Measurements from ENCODE around the gene HYAL1.

The HYAL1 gene

DNA sequence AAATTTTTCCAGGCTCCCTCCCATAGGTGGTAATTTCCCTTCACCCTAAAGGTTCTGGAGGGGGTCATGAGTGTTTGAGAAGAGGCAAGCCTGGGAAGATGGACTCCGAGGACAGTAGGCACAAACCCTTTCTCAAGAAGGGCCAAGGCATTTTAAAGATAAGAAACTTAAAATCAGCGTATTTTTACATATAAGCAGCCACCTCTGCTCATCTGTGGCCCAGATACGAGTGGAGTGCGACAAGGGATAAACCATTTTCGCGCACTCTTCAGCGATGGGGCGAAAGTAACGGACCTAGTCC lies 36.7 kb upstream of the HYAL1 start:
- Mint-ChIP-seq H3K4me1 (peaks cover 34% of the 10 kb centered on the region), H3K27ac (peak overlapping the region; percentile 99), H3K4me3 (peak overlapping the region; percentile 97)

GRCh38 chr3:50339485-50340146 lies 36.2 kb upstream of the HYAL1 start:
- ATAC-seq (ENCODE audit: low read depth), result no peak

More for the DNA sequence above, 36.7 kb upstream of the HYAL1 start:
- Mint-ChIP-seq H3K36me3 (peaks cover 6% of the 10 kb centered on the region), H3K27me3 (no peaks in the 10 kb centered on the region), H3K9me3 (no peaks in the 10 kb centered on the region)
- DNase-seq (ENCODE audit: low spot score in 2 of 2) (no peak), ATAC-seq (ENCODE audit: low read depth) (no peak)

DNA sequence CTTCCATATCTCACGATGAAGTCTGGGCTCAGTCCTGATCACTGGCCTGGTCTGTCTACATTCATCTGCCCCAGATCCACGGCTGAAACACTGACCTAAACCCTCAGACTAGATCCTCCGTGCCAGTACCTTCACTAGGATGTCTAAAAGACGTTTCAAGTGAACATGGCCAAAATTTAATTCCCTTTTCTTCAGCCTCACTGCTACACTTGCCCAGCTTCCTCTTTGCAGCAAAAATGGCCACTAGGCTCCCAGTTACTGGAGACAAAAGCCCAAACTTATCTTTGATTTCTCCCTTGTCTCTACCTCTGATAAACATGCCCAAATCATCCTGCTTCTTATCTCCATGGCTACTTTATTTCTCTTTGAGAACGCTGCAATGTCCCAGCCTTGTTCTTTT lies 35.6 kb upstream of the HYAL1 start:
- peak overlapping the region; percentile 99 for H3K27ac Mint-ChIP-seq
- ATAC-seq (ENCODE audit: low read depth), result no peak
- no peak for DNase-seq (ENCODE audit: low spot score in 2 of 2)
- peaks cover 37% of the 10 kb centered on the region for H3K4me1 Mint-ChIP-seq
- no peaks in the 10 kb centered on the region for H3K27me3 Mint-ChIP-seq
- H3K36me3 Mint-ChIP-seq, result peaks cover 8% of the 10 kb centered on the region
- no peaks in the 10 kb centered on the region for H3K9me3 Mint-ChIP-seq
- H3K4me3 Mint-ChIP-seq, result peak overlapping the region; percentile 97

More at GRCh38 chr3:50339485-50340146, 36.2 kb upstream of the HYAL1 start:
- Mint-ChIP-seq H3K9me3 (no peaks in the 10 kb centered on the region), H3K36me3 (peaks cover 6% of the 10 kb centered on the region), H3K27ac (peak overlapping the region; percentile 99), H3K4me3 (peak overlapping the region; percentile 97), H3K4me1 (peaks cover 34% of the 10 kb centered on the region), H3K27me3 (no peaks in the 10 kb centered on the region)
- no peak for DNase-seq (ENCODE audit: low spot score in 2 of 2)

DNA sequence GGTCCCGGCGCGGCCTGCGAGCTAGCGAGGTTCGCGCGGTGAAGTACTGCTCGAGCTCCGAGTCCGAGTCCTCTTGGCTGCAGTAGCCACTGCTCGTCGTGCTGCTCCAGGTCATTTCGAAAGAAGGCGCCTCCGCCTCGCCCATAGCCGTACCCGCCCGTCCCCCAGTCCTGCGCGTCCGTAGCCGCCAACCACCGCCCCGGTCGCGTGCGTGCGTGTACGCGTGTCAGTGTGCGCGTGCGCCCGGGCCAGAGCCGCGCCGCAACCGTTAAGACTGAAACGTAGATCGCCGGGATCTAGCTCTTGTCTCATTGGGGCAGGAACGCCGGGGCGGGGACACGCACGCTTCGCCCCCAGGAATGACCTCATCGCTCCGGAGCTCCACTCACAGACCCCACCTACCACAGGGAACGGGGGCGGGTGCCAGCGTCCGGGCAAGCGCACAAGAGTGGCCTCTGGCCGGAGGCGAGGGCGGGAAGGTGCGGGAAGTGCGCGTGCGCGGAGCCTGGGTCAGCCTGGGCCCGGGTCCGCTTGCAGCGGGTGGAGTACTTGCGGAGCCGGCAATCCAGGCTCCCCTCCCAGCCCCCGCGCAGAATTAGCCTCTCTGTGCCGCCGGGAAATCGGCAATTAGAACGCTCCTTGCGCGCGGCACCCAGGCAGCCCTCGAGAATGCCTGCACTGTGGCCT lies 33.9 kb upstream of the HYAL1 start:
- Mint-ChIP-seq H3K27me3 (no peaks in the 10 kb centered on the region), H3K4me1 (peaks cover 30% of the 10 kb centered on the region)

DNA sequence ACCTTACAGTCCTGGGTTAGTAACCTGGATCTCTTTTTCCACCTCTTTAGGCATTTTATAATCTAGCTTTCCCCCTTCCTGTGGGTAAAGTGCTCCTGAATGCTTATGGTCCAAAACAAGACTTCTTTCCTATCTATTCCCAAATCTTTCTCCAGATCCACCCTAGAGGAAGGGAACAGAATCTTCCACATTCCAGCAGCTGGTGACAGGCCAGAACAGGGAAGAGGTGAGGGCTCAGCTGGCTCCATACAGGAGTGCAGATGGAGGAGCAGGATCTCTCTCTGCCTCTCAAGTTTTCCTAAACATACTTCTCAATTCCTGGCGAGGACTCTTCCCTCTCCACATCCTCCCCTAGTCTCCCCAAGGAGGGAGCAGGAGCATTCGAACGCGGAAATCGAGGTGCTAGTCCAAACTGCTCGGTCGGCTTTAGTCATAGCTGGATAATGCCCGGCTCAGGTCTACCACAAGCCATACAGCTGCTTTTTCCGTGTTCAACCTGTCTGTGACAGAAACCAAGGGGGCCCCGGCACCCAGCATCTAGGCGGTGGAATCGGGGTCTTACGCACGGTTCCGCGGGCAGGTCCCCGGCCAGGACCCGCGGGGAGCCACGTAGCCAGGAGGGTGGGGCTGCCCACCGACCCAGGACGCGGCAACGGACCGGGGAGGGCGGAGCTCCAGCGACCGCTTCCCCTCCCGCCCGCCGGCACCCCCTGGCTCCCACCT lies 33.2 kb upstream of the HYAL1 start:
- no peak for DNase-seq (ENCODE audit: low spot score in 2 of 2)
- peak overlapping the region; percentile 97 for H3K4me3 Mint-ChIP-seq
- H3K36me3 Mint-ChIP-seq, result peaks cover 8% of the 10 kb centered on the region
- ATAC-seq (ENCODE audit: low read depth), result peak; percentile 36
- H3K27ac Mint-ChIP-seq, result peak overlapping the region; percentile 99
- no peaks in the 10 kb centered on the region for H3K9me3 Mint-ChIP-seq
- no peaks in the 10 kb centered on the region for H3K27me3 Mint-ChIP-seq
- H3K4me1 Mint-ChIP-seq, result peaks cover 30% of the 10 kb centered on the region

More for the DNA sequence above, 33.9 kb upstream of the HYAL1 start:
- ATAC-seq (ENCODE audit: low read depth) (peak; percentile 77), DNase-seq (ENCODE audit: low spot score in 2 of 2) (peak; percentile 81 to 90)
- Mint-ChIP-seq H3K36me3 (peaks cover 8% of the 10 kb centered on the region), H3K4me3 (peak overlapping the region; percentile 97), H3K27ac (peak overlapping the region; percentile 99), H3K9me3 (no peaks in the 10 kb centered on the region)

- peak overlapping the region; percentile 21 for H3K4me3 Mint-ChIP-seq
- H3K4me1 Mint-ChIP-seq, result peaks cover 20% of the 10 kb centered on the region
- ATAC-seq (ENCODE audit: low read depth), result no peak
- no peak overlapping the region for H3K27ac Mint-ChIP-seq
- no peaks in the 10 kb centered on the region for H3K9me3 Mint-ChIP-seq
- peaks cover 17% of the 10 kb centered on the region for H3K36me3 Mint-ChIP-seq
- no peaks in the 10 kb centered on the region for H3K27me3 Mint-ChIP-seq
- DNase-seq (ENCODE audit: low spot score in 2 of 2), result no peak
Measured at GRCh38 chr3:50334339-50335075, 31.1 kb upstream of the HYAL1 start.

DNA sequence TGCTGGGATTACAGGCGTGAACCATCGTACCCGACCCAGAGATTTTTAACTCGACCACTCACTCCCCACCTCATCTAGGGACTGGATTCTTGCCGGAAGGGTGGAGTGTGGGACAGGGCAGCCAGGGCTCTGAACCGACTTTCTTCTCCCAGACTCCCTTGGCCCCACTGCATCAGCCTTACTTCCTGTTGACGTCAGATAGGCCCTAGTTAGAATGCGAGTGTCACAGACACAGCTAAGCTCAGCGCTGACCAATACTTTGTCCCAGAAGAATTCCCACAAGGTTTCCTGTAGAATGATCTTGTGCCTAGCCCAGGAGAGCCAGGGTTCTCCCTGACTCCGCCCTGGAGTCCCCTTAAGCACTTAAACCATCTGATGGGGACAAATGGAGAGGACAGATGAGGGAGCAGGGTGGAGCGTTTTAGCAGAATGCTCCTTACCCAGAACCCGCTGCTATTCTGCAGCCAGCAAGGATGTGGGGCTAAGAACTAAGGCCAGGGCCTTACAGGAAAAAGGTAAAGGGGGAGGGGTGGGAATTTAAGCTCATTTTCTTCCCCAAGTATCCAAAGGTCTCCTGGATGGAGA lies 30.5 kb upstream of the HYAL1 start:
- H3K9me3 Mint-ChIP-seq, result no peaks in the 10 kb centered on the region
- ATAC-seq (ENCODE audit: low read depth) (no peak), DNase-seq (ENCODE audit: low spot score in 2 of 2) (no peak)
- H3K4me1 Mint-ChIP-seq, result peaks cover 16% of the 10 kb centered on the region
- peak overlapping the region; percentile 31 for H3K27ac Mint-ChIP-seq
- H3K36me3 Mint-ChIP-seq, result peaks cover 15% of the 10 kb centered on the region
- no peaks in the 10 kb centered on the region for H3K27me3 Mint-ChIP-seq
- H3K4me3 Mint-ChIP-seq, result no peak overlapping the region

DNA sequence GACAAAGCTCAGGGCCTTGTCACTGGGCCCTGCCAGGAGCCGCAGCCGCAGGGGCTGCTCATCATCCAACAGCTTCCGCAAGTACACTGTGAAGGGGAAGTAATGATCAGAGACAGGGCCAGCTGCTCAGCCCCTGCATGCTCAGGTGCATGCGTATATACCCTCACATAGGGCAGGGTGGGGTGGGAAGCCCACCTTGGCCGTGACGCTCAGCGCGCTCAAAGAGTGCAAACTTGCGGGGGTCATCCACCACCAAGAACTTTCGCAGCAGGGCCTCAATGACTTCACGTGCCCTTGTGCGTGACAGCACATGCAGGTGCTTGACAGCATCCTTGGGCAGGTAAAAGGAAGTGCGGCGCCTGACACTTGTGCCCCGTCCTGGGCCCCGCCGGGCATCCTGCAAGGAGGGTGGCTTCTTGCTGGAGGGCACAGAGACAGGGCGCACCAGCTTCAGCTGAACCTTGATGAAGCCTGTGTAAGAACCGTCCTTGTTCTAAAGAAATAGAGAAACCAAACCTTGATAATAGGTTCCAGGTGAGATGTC lies 28.1 kb upstream of the HYAL1 start:
- Mint-ChIP-seq H3K27me3 (no peaks in the 10 kb centered on the region), H3K9me3 (no peaks in the 10 kb centered on the region), H3K36me3 (peaks cover 11% of the 10 kb centered on the region), H3K27ac (no peak overlapping the region), H3K4me3 (no peak overlapping the region), H3K4me1 (peaks cover 13% of the 10 kb centered on the region)
- ATAC-seq (ENCODE audit: low read depth), result no peak
- DNase-seq (ENCODE audit: low spot score in 2 of 2), result no peak

- no peaks in the 10 kb centered on the region for H3K27me3 Mint-ChIP-seq
- no peak for DNase-seq (ENCODE audit: low spot score in 2 of 2)
- peaks cover 11% of the 10 kb centered on the region for H3K36me3 Mint-ChIP-seq
- no peaks in the 10 kb centered on the region for H3K9me3 Mint-ChIP-seq
- no peak overlapping the region for H3K4me3 Mint-ChIP-seq
- H3K4me1 Mint-ChIP-seq, result peaks cover 14% of the 10 kb centered on the region
- no peak overlapping the region for H3K27ac Mint-ChIP-seq
- no peak for ATAC-seq (ENCODE audit: low read depth)
Measured at GRCh38 chr3:50330330-50330729, 27.0 kb upstream of the HYAL1 start.

GRCh38 chr3:50327943-50328691 lies 24.7 kb upstream of the HYAL1 start, which contains the start of gene TUSC2:
Gene TUSC2, minus strand, starts transcription at chr3:50328223. Its CDS starts 124 bp downstream, at chr3:50328099.
- H3K9me3 Mint-ChIP-seq, result no peaks in the 10 kb centered on the region
- H3K4me1 Mint-ChIP-seq, result peaks cover 14% of the 10 kb centered on the region
- DNase-seq (ENCODE audit: low spot score in 2 of 2) (peak; percentile 89 to 92), ATAC-seq (ENCODE audit: low read depth) (peak; percentile 95)
- H3K27me3 Mint-ChIP-seq, result no peaks in the 10 kb centered on the region
- peak within 1 kb of the TSS; percentile 85 for H3K4me3 Mint-ChIP-seq
- peak within 1 kb of the TSS; percentile 43 for H3K27ac Mint-ChIP-seq
- peaks cover 9% of the 10 kb centered on the region for H3K36me3 Mint-ChIP-seq

DNA sequence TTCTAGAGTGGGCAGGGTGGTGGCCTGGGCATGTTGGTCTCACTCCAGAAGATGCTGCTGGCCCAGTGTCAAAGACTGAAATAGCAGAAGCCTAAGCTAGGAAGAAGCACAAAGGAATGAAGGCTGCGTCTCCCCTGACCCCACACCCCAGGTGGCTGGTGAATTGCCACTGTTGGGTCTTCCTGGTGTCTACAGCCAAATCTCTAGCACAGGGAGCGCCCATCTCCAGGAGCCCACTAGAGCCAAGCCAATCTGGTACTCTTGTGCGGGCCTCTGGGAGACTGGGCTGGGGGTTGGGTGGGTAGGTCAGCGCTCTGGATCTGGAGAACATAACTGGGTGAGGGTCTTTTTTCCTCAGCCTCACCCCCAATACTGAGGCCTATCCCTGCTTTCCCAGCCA lies 23.8 kb upstream of the HYAL1 start:
- Mint-ChIP-seq H3K36me3 (peaks cover 9% of the 10 kb centered on the region), H3K27me3 (no peaks in the 10 kb centered on the region), H3K27ac (no peak overlapping the region), H3K4me3 (peak overlapping the region; percentile 85), H3K4me1 (peaks cover 16% of the 10 kb centered on the region), H3K9me3 (no peaks in the 10 kb centered on the region)
- DNase-seq (ENCODE audit: low spot score in 2 of 2) (no peak), ATAC-seq (ENCODE audit: low read depth) (no peak)

- Mint-ChIP-seq H3K27me3 (no peaks in the 10 kb centered on the region), H3K4me1 (peaks cover 16% of the 10 kb centered on the region), H3K27ac (no peak overlapping the region), H3K36me3 (peaks cover 5% of the 10 kb centered on the region), H3K9me3 (no peaks in the 10 kb centered on the region), H3K4me3 (no peak overlapping the region)
- DNase-seq (ENCODE audit: low spot score in 2 of 2), result no peak
- ATAC-seq (ENCODE audit: low read depth), result no peak
Measured at GRCh38 chr3:50326182-50326541, 22.8 kb upstream of the HYAL1 start.
